GM12864 (cell line): ENCODE data around the gene GPR15LG.
A peak's percentile ranks its signal among the peaks of the same experiment; 100 is the strongest.
"Not testable (repeated sequence)": the region's sequence is repeated elsewhere in the genome, so short reads cannot be mapped to it uniquely, and the experiment has no call there.

Experiments used
- DNase-seq: peaks from one replicate; pipeline ENCODE4 v3.0.0-alpha.2; 2011; ENCODE audit warnings: low read depth
- H3K4me3 ChIP-seq: 2 replicates; pipeline ENCODE4 v1.5.1; 2011; ENCODE audit warnings: mild to moderate bottlenecking, low read depth, low read length, control low read depth
- TF ChIP-seq, protein P1 (sequence below): IDR thresholded peaks from 2 replicates; pipeline ENCODE4 v1.5.1; 2011; ENCODE audit warnings: low read depth, mild to moderate bottlenecking, moderate library complexity, low read length, control low read depth, inconsistent platforms; ENCODE audit errors: missing control alignments

Gene GPR15LG

DNA sequence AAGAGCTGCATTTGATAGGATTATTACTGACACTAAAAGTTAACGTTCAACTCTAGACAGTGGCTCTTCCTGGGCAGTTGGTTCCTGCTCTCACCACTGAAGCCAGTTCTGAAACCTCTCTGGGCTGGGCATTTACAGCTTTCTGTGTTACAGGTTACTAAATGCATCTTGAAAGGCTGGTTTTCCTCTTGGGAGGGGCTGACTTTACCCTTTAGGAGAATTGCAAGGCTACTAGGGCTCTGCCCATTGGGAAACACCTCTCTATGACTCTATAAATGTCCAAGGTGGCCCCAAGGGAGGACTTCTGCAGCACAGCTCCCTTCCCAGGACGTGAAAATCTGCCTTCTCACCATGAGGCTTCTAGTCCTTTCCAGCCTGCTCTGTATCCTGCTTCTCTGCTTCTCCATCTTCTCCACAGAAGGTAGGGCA, at the start of gene GPR15LG:
GPR15LG (plus strand) TSS at position 301 of the 429 bp plus-strand sequence; CDS start at position 352, 51 bp downstream.
- no peak for DNase-seq
- TF ChIP-seq, protein P1, sequence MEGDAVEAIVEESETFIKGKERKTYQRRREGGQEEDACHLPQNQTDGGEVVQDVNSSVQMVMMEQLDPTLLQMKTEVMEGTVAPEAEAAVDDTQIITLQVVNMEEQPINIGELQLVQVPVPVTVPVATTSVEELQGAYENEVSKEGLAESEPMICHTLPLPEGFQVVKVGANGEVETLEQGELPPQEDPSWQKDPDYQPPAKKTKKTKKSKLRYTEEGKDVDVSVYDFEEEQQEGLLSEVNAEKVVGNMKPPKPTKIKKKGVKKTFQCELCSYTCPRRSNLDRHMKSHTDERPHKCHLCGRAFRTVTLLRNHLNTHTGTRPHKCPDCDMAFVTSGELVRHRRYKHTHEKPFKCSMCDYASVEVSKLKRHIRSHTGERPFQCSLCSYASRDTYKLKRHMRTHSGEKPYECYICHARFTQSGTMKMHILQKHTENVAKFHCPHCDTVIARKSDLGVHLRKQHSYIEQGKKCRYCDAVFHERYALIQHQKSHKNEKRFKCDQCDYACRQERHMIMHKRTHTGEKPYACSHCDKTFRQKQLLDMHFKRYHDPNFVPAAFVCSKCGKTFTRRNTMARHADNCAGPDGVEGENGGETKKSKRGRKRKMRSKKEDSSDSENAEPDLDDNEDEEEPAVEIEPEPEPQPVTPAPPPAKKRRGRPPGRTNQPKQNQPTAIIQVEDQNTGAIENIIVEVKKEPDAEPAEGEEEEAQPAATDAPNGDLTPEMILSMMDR: no peak
- peak within 1 kb of the TSS; percentile 26 for H3K4me3 ChIP-seq

DNA sequence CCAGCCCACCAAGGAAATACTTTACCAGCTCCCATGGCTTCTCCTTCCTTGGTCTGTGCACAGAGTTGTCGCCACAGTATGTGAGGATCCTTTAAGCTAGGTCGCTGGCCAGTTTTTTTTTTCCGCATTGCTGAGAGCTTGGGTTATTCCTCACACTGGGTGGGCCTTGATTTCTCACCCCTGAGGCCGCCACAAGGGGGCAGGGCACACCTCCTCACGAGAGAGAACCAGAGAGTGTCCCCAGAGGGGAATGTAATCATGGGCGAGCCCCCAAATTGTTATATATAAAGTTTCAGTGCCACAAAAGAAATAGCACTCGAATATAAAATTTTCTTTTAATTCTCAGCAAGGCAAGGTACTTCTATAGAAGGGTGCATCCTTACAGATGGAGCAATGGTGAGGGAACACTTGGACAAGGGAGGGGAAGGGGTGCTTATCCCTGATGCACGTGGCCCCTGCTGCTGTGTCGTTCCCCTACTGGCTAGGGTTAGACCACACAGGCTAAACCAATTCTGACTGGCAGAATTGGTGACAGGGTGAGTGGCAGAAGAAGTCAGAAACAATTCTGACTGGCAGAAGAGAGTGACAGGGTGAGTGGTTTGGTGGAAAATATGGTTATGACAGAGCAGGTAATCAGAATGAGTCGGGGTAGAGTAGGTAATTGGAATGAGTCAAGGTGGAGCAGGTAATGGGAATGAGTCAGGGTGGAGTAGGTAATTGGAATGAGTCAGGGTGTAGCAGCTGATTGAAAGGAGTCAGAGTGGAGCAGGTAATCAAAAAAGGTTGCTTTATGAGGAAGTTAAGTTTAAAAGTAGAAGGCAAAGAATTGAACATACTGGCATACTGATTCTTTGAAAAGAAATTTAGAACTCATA, 47.5 kb upstream of the GPR15LG start:
- DNase-seq, H3K4me3 ChIP-seq: not testable (repeated sequence)

DNA sequence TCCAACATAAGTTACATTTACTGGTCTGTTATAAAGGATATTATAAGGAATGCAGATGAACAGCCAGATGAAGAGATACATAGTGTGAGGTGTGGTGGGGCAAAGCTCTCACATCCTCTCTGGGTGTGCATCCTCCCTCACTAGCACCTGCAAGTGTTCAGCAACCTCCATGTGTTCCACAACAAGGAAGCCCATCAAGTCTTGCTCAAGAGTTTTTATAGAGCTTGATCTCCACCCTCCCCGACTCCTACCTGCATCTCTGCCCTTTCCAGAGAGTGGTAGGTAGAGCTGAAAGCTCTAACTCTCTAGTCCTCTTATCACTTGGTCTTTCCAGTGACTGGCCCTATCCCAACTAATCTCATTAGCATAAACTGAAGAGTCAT, 46.8 kb upstream of the GPR15LG start:
- no peak for DNase-seq
- TF ChIP-seq, protein P1: no peak
- H3K4me3 ChIP-seq: no peak overlapping the region

DNA sequence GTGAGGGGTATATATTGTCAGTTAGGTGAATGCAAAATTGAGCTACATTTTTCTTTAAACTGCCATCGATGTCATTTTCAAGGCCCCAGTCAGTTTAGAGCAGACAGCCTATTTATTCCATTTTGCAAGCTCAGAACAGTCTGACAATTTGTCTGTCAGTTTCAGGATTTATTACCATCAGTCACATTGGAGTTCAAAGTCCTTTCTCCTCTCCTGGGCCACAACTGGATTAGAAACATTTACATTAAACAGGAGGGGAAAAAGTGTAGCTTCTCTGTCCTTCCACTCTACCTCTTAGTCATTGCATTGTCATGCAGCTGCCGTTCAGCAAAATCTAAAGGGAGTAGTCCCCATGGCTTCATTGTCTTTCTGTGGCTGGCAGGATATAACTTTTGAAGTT, 37.8 kb upstream of the GPR15LG start:
- TF ChIP-seq, protein P1: no peak
- no peak overlapping the region for H3K4me3 ChIP-seq
- DNase-seq: no peak

DNA sequence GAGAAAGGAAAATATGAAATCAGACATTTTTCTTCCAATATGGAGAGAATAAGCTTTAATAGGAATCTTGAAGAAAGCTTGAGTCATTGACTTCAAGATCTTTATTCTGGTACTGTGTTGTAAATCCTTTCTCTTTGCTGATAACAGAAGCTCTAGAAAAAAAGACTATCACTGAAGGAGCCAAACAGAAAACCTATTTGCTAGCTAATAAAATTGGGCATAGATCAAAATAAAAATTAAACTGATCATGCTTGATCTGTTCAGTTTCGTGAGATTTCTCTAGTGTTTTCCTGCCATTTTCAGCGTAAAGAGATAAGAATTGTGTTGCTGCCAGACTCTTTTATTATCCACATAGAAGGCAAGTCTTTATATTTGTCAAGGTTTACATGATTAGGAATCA, 35.8 kb upstream of the GPR15LG start:
- TF ChIP-seq, protein P1: no peak
- no peak for DNase-seq
- H3K4me3 ChIP-seq: no peak overlapping the region

DNA sequence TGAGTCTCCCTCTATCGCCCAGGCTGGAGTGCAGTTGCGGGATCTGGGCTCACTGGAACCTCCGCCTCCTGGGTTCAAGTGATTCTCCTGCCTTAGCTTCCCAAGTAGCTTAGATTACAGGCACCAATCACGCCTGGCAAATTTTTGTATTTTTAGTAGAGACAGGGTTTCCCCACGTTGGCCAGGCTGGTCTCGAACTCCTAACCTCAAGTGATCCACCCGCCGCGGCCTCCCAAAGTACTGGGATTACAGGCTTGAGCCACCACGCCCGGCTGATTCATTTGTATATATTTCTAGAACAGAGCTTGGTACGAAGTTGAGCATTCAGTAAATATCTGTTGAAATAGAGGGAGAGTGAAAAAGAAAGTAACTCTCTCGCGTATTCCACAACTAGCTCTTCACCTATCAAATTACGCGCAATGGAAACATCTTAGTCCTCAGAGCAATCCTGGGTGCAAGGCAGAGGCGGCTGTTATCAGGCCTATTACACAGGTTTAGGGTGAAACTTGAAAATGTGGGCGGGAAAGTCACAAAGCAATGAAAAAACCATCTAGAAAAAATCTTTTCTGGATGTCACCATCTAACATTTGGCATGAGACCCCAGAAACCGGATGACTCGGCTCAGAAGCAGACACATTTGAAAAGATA, 35.0 kb upstream of the GPR15LG start:
- H3K4me3 ChIP-seq: peak overlapping the region; percentile 99
- TF ChIP-seq, protein P1: no peak
- DNase-seq: peak; percentile 60

DNA sequence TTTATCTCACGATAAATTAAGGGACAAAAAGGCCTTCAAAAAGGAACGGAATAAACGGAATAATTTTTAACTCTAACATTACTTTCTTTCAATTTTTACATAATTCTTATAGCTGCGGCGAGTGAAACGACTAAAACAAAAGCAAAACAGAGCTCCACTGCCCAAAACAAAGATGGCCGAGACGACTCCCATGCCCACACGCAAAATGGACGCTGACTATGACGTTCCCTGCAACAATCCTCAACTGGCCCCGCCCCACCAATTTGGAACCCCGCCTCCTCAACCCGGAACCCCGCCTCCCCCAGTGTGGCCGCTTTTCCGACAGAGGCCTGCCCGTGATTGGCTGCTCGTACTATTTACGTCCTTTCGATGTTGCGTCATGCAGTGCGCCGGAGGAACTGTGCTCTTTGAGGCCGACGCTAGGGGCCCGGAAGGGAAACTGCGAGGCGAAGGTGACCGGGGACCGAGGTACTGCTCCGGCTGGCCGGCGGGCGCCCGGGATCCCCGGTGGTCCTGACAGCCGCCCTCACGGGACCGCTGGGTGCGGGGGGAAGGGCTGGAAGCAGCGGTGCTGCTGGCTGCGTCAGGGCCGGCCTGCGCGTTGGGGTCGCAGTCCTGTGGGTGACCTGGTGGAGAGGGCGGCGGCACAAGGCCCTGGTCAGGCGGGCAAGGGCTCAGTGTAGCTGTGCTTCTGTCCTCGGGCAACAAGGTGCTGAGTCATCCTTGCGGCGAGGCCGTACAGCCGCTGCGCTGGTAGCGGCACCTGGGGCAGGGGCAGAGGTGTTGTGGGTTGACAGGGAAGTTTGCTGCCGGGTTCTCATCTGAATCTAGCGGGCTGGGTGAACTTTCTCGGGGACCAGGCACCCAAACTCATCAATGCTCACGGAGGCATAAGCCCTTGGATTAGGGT, 34.2 kb upstream of the GPR15LG start, which contains the start of gene GHITM:
GHITM (plus strand) TSS at position 384 of the 910 bp plus-strand sequence. CDS start 1,992 bp downstream, outside the sequence.
- peak; percentile 95 for DNase-seq
- peak within 1 kb of the TSS; percentile 99 for H3K4me3 ChIP-seq
- TF ChIP-seq, protein P1: peak; percentile 42
